PC-9 (cell line): ENCODE results near the gene SLC9A9. TPM values are rescaled to one million over a fixed set of nuclear protein-coding genes. Genes with fewer than 3 reads are reported as not detected.

ENCODE experiments used
- BruUV-seq: library from RNA; stranded (reverse); fragments of 400-500 nt; replicated peaks from 2 replicates; lab custom pipeline; 2021; lab: Mats Ljungman, UMichigan
- CTCF ChIA-PET: fragments of 300-600 bp; sonication (Branson Sonifier 250); formaldehyde crosslinking; loops from one replicate; lab custom pipeline; 2022; ENCODE audit warnings: antibody characterized with exemption; lab: Charles Lee
- POLR2A ChIA-PET: fragments of 300-600 bp; sonication (Branson Sonifier 250); formaldehyde crosslinking; loops from one replicate; lab custom pipeline; 2022; ENCODE audit warnings: antibody characterized with exemption; ENCODE audit not compliant: unreplicated experiment; lab: Charles Lee
- DNase-seq, 2 experiments: peaks; one replicate each; pipeline versions ENCODE4 v3.0.0 to v3.0.0-alpha.2; 2015 to 2022; ENCODE audit warnings: mixed read lengths in 1 of 2
- H2AFZ ChIP-seq: fragments of 200-600 bp; sonication (generic); 2 replicates; pipeline ENCODE4 v1.8.1; 2017; ENCODE audit warnings: antibody characterized with exemption
- H3F3A ChIP-seq: fragments of 200-600 bp; sonication (generic); 2 replicates; pipeline ENCODE4 v1.8.1; 2017; ENCODE audit warnings: antibody characterized with exemption, mild to moderate bottlenecking, low read depth; ENCODE audit not compliant: insufficient read depth
- H3K27ac ChIP-seq: fragments of 200-600 bp; sonication (generic); 2 replicates; pipeline ENCODE4 v1.6.1; 2016; ENCODE audit warnings: mixed run types
- H3K27me3 ChIP-seq: fragments of 200-600 bp; sonication (generic); 2 replicates; pipeline ENCODE4 v1.6.1; 2016; ENCODE audit warnings: low read depth, mixed run types; ENCODE audit not compliant: insufficient read depth
- H3K36me3 ChIP-seq: fragments of 200-600 bp; sonication (generic); 2 replicates; pipeline ENCODE4 v1.6.1; 2016; ENCODE audit warnings: low read depth, mixed run types
- H3K4me1 ChIP-seq: fragments of 200-600 bp; sonication (generic); replicated peaks from 2 replicates; pipeline ENCODE4 v1.6.1; 2016; ENCODE audit warnings: mixed run types; ENCODE audit not compliant: insufficient read depth
- H3K4me2 ChIP-seq: fragments of 200-600 bp; sonication (generic); 2 replicates; pipeline ENCODE4 v1.6.1; 2017; ENCODE audit warnings: mixed run types
- H3K4me3 ChIP-seq: fragments of 200-600 bp; sonication (generic); 2 replicates; pipeline ENCODE4 v1.6.1; 2016; ENCODE audit warnings: mixed run types
- H3K79me2 ChIP-seq: fragments of 200-600 bp; sonication (generic); 2 replicates; pipeline ENCODE4 v1.6.1; 2017; ENCODE audit warnings: low read depth, mixed run types
- H3K9me2 ChIP-seq: fragments of 200-600 bp; sonication (generic); 2 replicates; pipeline ENCODE4 v1.8.1; 2017; ENCODE audit warnings: mild to moderate bottlenecking; ENCODE audit not compliant: insufficient read depth
- H3K9me3 ChIP-seq: fragments of 200-600 bp; sonication (generic); 2 replicates; pipeline ENCODE4 v1.8.1; 2016; ENCODE audit warnings: low read depth; ENCODE audit not compliant: insufficient read depth
- H4K20me1 ChIP-seq: fragments of 200-600 bp; sonication (generic); 2 replicates; pipeline ENCODE4 v1.8.1; 2017; ENCODE audit not compliant: insufficient read depth
- CTCF ChIP-seq: fragments of 200-600 bp; sonication (generic); conservative IDR thresholded peaks from 2 replicates; pipeline ENCODE4 v1.6.1; 2017; ENCODE audit warnings: mixed run types, antibody characterized with exemption, mild to moderate bottlenecking, moderate library complexity
- EZH2 ChIP-seq: fragments of 200-600 bp; sonication (generic); IDR thresholded peaks from 2 replicates; pipeline ENCODE4 v1.8.0; 2017; ENCODE audit warnings: antibody characterized with exemption, low read depth
- intact Hi-C: fragments of 100-400 bp; cut with micrococcal nuclease; formaldehyde crosslinking; loops from one replicate; pipeline ENCODE4 v1.10.0; 2022; ENCODE audit not compliant: unreplicated experiment
- total RNA-seq: library from RNA; stranded (reverse); gene quantifications from 2 replicates; pipeline ENCODE4 v1.2.3, GENCODE V29; 2021

Gene SLC9A9
- total RNA-seq, 1 experiment from 2014 or later = 1.7 TPM

- no peak overlapping the region for H3K4me3 ChIP-seq
- H4K20me1 ChIP-seq = no peaks in the 10 kb centered on the region
- no peak overlapping the region for H3K27ac ChIP-seq
- no peaks in the 10 kb centered on the region for H3K9me2 ChIP-seq
- DNase-seq = no peak
- no TSS peak for BruUV-seq
- no peaks in the 10 kb centered on the region for H3K36me3 ChIP-seq
- no peak overlapping the region for H3K4me2 ChIP-seq
- H3K27me3 ChIP-seq = no peaks in the 10 kb centered on the region
- intact Hi-C loops = no loop called here
- no peaks in the 10 kb centered on the region for H3F3A ChIP-seq
- ChIA-PET CTCF (no interaction called here), POLR2A (no interaction called here)
- H3K4me1 ChIP-seq = no peaks in the 10 kb centered on the region
- no peak overlapping the region for H2AFZ ChIP-seq
- TF ChIP-seq CTCF (no peak), EZH2 (no peak)
- H3K9me3 ChIP-seq = no peaks in the 10 kb centered on the region
- H3K79me2 ChIP-seq = no peaks in the 10 kb centered on the region
These were observed 540.6 kb downstream of the SLC9A9 start for GRCh38 chr3:143307613-143308183.

DNA sequence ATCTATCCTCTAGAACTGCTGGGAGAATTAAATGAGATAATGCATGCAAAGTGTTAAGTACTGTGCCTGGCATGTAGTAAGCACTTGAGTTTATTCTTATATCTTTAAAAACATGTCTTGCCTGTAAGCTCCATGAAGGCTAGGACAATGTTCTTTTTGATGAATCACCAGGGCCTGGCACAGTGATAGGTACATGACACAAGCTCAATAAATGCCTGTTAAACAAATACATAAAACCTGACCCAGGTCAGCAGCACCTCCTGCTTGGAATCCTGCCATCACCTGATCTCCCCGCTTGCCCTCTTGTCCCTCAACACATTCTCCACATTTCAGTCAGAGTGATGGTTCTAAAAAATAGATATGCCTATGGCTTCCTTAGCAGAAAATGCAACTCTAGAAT is 541.9 kb downstream of the SLC9A9 start:
- H3K4me3 ChIP-seq = no peak overlapping the region
- no peaks in the 10 kb centered on the region for H3K4me1 ChIP-seq
- DNase-seq = no peak
- TF ChIP-seq CTCF (no peak), EZH2 (no peak)
- no peaks in the 10 kb centered on the region for H3K36me3 ChIP-seq
- no peaks in the 10 kb centered on the region for H3K9me3 ChIP-seq
- no peak overlapping the region for H3K27ac ChIP-seq
- no TSS peak for BruUV-seq
- intact Hi-C loops = no loop called here
- no peaks in the 10 kb centered on the region for H3K79me2 ChIP-seq
- no peak overlapping the region for H2AFZ ChIP-seq
- H3K9me2 ChIP-seq = no peaks in the 10 kb centered on the region
- no peaks in the 10 kb centered on the region for H4K20me1 ChIP-seq
- ChIA-PET POLR2A (no interaction called here), CTCF (no interaction called here)
- no peak overlapping the region for H3K4me2 ChIP-seq
- H3K27me3 ChIP-seq = no peaks in the 10 kb centered on the region
- H3F3A ChIP-seq = no peaks in the 10 kb centered on the region

DNA sequence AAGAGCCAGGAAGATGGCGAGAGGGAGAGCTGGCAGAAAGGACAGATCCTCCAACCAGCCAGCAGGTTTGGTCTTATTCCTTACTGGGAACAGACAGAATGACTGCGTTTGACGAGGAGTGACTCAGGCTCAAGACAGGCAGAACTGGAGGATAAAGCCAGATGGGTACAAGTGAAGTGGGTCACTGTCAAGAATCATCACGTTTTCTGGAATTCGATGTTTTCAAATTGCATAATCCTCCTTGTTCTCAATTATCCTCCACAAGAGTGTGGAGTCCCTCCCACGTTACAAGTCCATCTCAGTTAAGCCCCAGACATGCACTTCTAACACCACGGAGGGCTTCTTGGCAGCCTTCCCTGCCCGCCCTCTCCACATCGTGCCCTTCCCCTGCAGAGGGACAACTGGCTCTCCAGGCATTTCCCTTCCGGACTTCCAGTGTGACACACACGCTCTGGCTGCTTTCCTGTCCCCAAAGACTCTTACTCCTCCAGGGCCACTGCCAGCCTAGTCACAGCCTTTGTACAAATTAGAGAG is 545.6 kb downstream of the SLC9A9 start:
- H2AFZ ChIP-seq = no peak overlapping the region
- POLR2A ChIA-PET = no interaction called here
- intact Hi-C loops = no loop called here
- no peaks in the 10 kb centered on the region for H3K79me2 ChIP-seq
- CTCF ChIA-PET = no interaction called here
- BruUV-seq = no TSS peak
- no peaks in the 10 kb centered on the region for H3K27me3 ChIP-seq
- H3K36me3 ChIP-seq = no peaks in the 10 kb centered on the region
- no peaks in the 10 kb centered on the region for H3F3A ChIP-seq
- DNase-seq = peak in 1 of 2 experiments; percentile 39
- no peak overlapping the region for H3K27ac ChIP-seq
- no peaks in the 10 kb centered on the region for H3K4me1 ChIP-seq
- TF ChIP-seq CTCF (no peak), EZH2 (no peak)
- no peaks in the 10 kb centered on the region for H4K20me1 ChIP-seq
- no peaks in the 10 kb centered on the region; the same call in 1 of the 2 replicates for H3K9me3 ChIP-seq
- no peak overlapping the region for H3K4me3 ChIP-seq
- no peaks in the 10 kb centered on the region for H3K9me2 ChIP-seq
- no peak overlapping the region for H3K4me2 ChIP-seq
